H1 (cell line): ENCODE measurements around the gene ALG9. TPM values are rescaled to one million over a fixed set of nuclear protein-coding genes. Genes with fewer than 3 reads are reported as not detected.

Source experiments
- CTCF ChIA-PET: fragments of 300-600 bp; sonication (Branson Sonifier 250); formaldehyde crosslinking; loops from one replicate; lab custom pipeline; 2021; ENCODE audit not compliant: partially characterized antibody; lab: Charles Lee
- POLR2A ChIA-PET: fragments of 300-600 bp; sonication (Branson Sonifier 250); formaldehyde crosslinking; loops from one replicate; lab custom pipeline; 2021; ENCODE audit warnings: inconsistent platforms; ENCODE audit not compliant: partially characterized antibody; lab: Charles Lee
- DNase-seq, 2 experiments: peaks; one replicate each; pipeline versions ENCODE4 v3.0.0 to v3.0.0-alpha.2; 2010 to 2022; ENCODE audit warnings: low spot score in 2 of 2, low read depth in 1 of 2, mixed read lengths in 1 of 2
- FAIRE-seq: peaks from 2 replicates; lab custom pipeline; 2011; peaks lifted over from hg19 to GRCh38; lab: Jason Lieb, UNC
- H2AFZ ChIP-seq: 2 replicates; pipeline ENCODE4 v1.8.1; 2012; ENCODE audit warnings: low read length, inconsistent platforms
- H2AK5ac ChIP-seq: 2 replicates; pipeline ENCODE4 v1.6.1; 2013; ENCODE audit warnings: low read depth, low read length
- H2BK120ac ChIP-seq: replicated peaks from 2 replicates; pipeline ENCODE3; 2013; ENCODE audit warnings: low read depth, low read length, inconsistent platforms
- H2BK12ac ChIP-seq: 2 replicates; pipeline ENCODE4 v1.6.1; 2013; ENCODE audit warnings: low read depth, low read length
- H2BK15ac ChIP-seq: 2 replicates; pipeline ENCODE4 v1.6.1; 2013; ENCODE audit warnings: low read length
- H2BK20ac ChIP-seq: 2 replicates; pipeline ENCODE4 v1.6.1; 2013; ENCODE audit warnings: low read length
- H2BK5ac ChIP-seq: 2 replicates; pipeline ENCODE4 v1.6.1; 2013; ENCODE audit warnings: low read depth, low read length
- H3K14ac ChIP-seq: 2 replicates; pipeline ENCODE4 v1.6.1; 2013; ENCODE audit warnings: inconsistent platforms; ENCODE audit not compliant: insufficient read length
- H3K18ac ChIP-seq: 2 replicates; pipeline ENCODE4 v1.6.1; 2013; ENCODE audit warnings: low read length; ENCODE audit errors: extremely low read depth
- H3K23ac ChIP-seq: 2 replicates; pipeline ENCODE4 v1.6.1; 2013; ENCODE audit warnings: inconsistent platforms; ENCODE audit not compliant: insufficient read length
- H3K23me2 ChIP-seq: 2 replicates; pipeline ENCODE4 v1.6.1; 2013; ENCODE audit warnings: low read depth, low read length
- H3K27ac ChIP-seq: 2 replicates; pipeline ENCODE4 v1.6.1; 2011; ENCODE audit warnings: low read depth, low read length, inconsistent platforms
- H3K27me3 ChIP-seq, 4 experiments: replicated peaks in 1 of 4; 1 replicate in 1 of 4; 2 replicates in 3 of 4; pipeline versions ENCODE4 v1.6.1 to v1.8.1; 2011 to 2013; ENCODE audit warnings: low read length in 3 of 4, mild to moderate bottlenecking in 3 of 4, inconsistent platforms in 2 of 4, mixed read lengths in 2 of 4, moderate library complexity in 1 of 4; ENCODE audit not compliant: control insufficient read depth in 3 of 4, insufficient read depth in 3 of 4; ENCODE audit errors: extremely low read depth in 1 of 4
- H3K36me3 ChIP-seq, 4 experiments: 2 replicates each; pipeline versions ENCODE4 v1.6.1 to v1.8.1; 2011 to 2013; ENCODE audit warnings: mild to moderate bottlenecking in 4 of 4, low read length in 3 of 4, moderate library complexity in 2 of 4, control low read depth in 1 of 4, inconsistent platforms in 1 of 4; ENCODE audit not compliant: insufficient read depth in 4 of 4, control insufficient read depth in 2 of 4
- H3K4ac ChIP-seq: replicated peaks from 2 replicates; pipeline ENCODE3; 2013; ENCODE audit warnings: low read length, low read depth, mixed read lengths, inconsistent platforms; ENCODE audit not compliant: insufficient read length
- H3K4me1 ChIP-seq, 4 experiments: replicated peaks in 1 of 4; 1 replicate in 1 of 4; 2 replicates in 3 of 4; pipeline versions ENCODE4 v1.6.1 to v1.8.1; 2011 to 2013; ENCODE audit warnings: low read length in 3 of 4, inconsistent platforms in 2 of 4, mixed read lengths in 1 of 4; ENCODE audit not compliant: insufficient read depth in 4 of 4, control insufficient read depth in 3 of 4
- H3K4me2 ChIP-seq, 2 experiments: 2 replicates each; pipeline versions ENCODE4 v1.6.1 to v1.8.1; 2011 to 2013; ENCODE audit warnings: low read depth in 2 of 2, low read length in 2 of 2, control low read depth in 1 of 2, inconsistent platforms in 1 of 2, mild to moderate bottlenecking in 1 of 2; ENCODE audit not compliant: insufficient read depth in 1 of 2
- H3K4me3 ChIP-seq, 4 experiments: fragments of 200-600, 300-600 bp in 1 of 4; sonication (generic), shearing (Covaris generic), sonication (Bioruptor Twin) in 1 of 4; 2 replicates each; pipeline versions ENCODE4 v1.5.1 to v1.8.1; 2011 to 2016; ENCODE audit warnings: low read length in 4 of 4, low read depth in 3 of 4, control low read depth in 2 of 4, inconsistent platforms in 2 of 4, mild to moderate bottlenecking in 2 of 4, mixed read lengths in 1 of 4, moderate library complexity in 1 of 4; ENCODE audit not compliant: insufficient read depth in 2 of 4; ENCODE audit errors: extremely low read depth in 1 of 4
- H3K56ac ChIP-seq: replicated peaks from 2 replicates; pipeline ENCODE3; 2013; ENCODE audit warnings: low read depth, mild to moderate bottlenecking, mixed read lengths, low read length, inconsistent platforms; ENCODE audit not compliant: insufficient read length
- H3K79me1 ChIP-seq: 2 replicates; pipeline ENCODE4 v1.6.1; 2013; ENCODE audit warnings: low read depth, low read length, control low read depth
- H3K79me2 ChIP-seq, 2 experiments: 2 replicates each; pipeline versions ENCODE4 v1.6.1 to v1.8.1; 2012 to 2013; ENCODE audit warnings: low read length in 2 of 2, mild to moderate bottlenecking in 2 of 2, inconsistent platforms in 1 of 2; ENCODE audit not compliant: insufficient read depth in 2 of 2, control insufficient read depth in 1 of 2
- H3K9ac ChIP-seq, 4 experiments: replicated peaks in 1 of 4; 1 replicate in 1 of 4; 2 replicates in 3 of 4; pipeline versions ENCODE4 v1.6.1 to v1.8.1; 2011 to 2013; ENCODE audit warnings: low read depth in 3 of 4, low read length in 3 of 4, control low read depth in 2 of 4, mild to moderate bottlenecking in 2 of 4, moderate library complexity in 2 of 4, inconsistent platforms in 1 of 4; ENCODE audit errors: extremely low read depth in 1 of 4
- H3K9me3 ChIP-seq, 2 experiments: 2 replicates each; pipeline versions ENCODE4 v1.6.1 to v1.8.1; 2012 to 2013; ENCODE audit warnings: mild to moderate bottlenecking in 2 of 2, moderate library complexity in 2 of 2, control low read depth in 1 of 2, inconsistent platforms in 1 of 2, low read depth in 1 of 2, low read length in 1 of 2, mixed read lengths in 1 of 2; ENCODE audit not compliant: insufficient read depth in 2 of 2
- H4K20me1 ChIP-seq, 2 experiments: replicated peaks in 1 of 2; 2 replicates each; pipeline versions ENCODE3 to v1.8.1; 2011 to 2013; ENCODE audit warnings: inconsistent platforms in 2 of 2, low read length in 2 of 2, mild to moderate bottlenecking in 1 of 2; ENCODE audit not compliant: insufficient read depth in 2 of 2, control insufficient read depth in 1 of 2
- H4K5ac ChIP-seq: 2 replicates; pipeline ENCODE4 v1.6.1; 2013; ENCODE audit warnings: low read length, low read depth, mixed read lengths, inconsistent platforms; ENCODE audit not compliant: insufficient read length
- H4K8ac ChIP-seq: 2 replicates; pipeline ENCODE4 v1.8.0; 2013; ENCODE audit warnings: mild to moderate bottlenecking, moderate library complexity, low read length, inconsistent platforms; ENCODE audit not compliant: insufficient read depth; ENCODE audit errors: extremely low read depth
- H4K91ac ChIP-seq: replicated peaks from 2 replicates; pipeline ENCODE3; 2013; ENCODE audit warnings: low read length, mixed read lengths, inconsistent platforms; ENCODE audit not compliant: insufficient read length
- CBX8 ChIP-seq: fragments of 300-800, 300-1000 bp; sonication (generic); IDR thresholded peaks from 2 replicates; pipeline ENCODE4 v1.7.1; 2016; ENCODE audit warnings: low read depth, low read length, borderline replicate concordance
- CEBPB ChIP-seq: IDR thresholded peaks from 2 replicates; pipeline ENCODE4 v1.6.1; 2012; ENCODE audit warnings: low read depth, low read length
- HDAC2 ChIP-seq, 2 experiments: fragments of 300-600 bp in 1 of 2; sonication (generic) in 1 of 2; IDR thresholded peaks; 2 replicates each; pipeline ENCODE4 v1.6.1; 2011 to 2012; ENCODE audit warnings: low read depth in 2 of 2, low read length in 2 of 2, mild to moderate bottlenecking in 2 of 2, moderate library complexity in 2 of 2, borderline replicate concordance in 1 of 2, inconsistent platforms in 1 of 2
- NRF1 ChIP-seq: IDR thresholded peaks from 2 replicates; pipeline ENCODE4 v1.6.1; 2011; ENCODE audit warnings: mild to moderate bottlenecking, low read depth, low read length, improper control_type of control experiment
- POLR2A ChIP-seq, 2 experiments: IDR thresholded peaks; 1 replicate in 1 of 2; 2 replicates in 1 of 2; pipeline ENCODE4 v1.6.1; 2011; ENCODE audit warnings: low read depth in 2 of 2, low read length in 2 of 2, mild to moderate bottlenecking in 2 of 2; ENCODE audit errors: control extremely low read depth in 1 of 2
- POLR2AphosphoS5 ChIP-seq: IDR thresholded peaks from 2 replicates; pipeline ENCODE4 v1.6.1; 2011; ENCODE audit warnings: low read depth, low read length
- RFX5 ChIP-seq: IDR thresholded peaks from 2 replicates; pipeline ENCODE4 v1.6.1; 2011; ENCODE audit warnings: low read depth, low read length, improper control_type of control experiment, borderline replicate concordance
- TCF12 ChIP-seq: IDR thresholded peaks from 2 replicates; pipeline ENCODE4 v1.6.1; 2011; ENCODE audit warnings: low read depth, mild to moderate bottlenecking, low read length
- TEAD4 ChIP-seq: IDR thresholded peaks from 2 replicates; pipeline ENCODE4 v1.6.1; 2012; ENCODE audit warnings: low read depth, low read length, inconsistent platforms, mixed read lengths
- YY1 ChIP-seq: IDR thresholded peaks from 2 replicates; pipeline ENCODE4 v1.6.1; 2011; ENCODE audit warnings: low read depth, mild to moderate bottlenecking, low read length
- WGBS, 2 experiments: shearing (Covaris generic) in 1 of 2; methylation state at CpG; one replicate each; pipeline versions ENCODE4 v1.1.6 to v1.1.7; 2013 to 2015; ENCODE audit warnings: low lambda C conversion rate in 2 of 2, mixed read lengths in 2 of 2, inconsistent platforms in 1 of 2, low coverage in 1 of 2, missing lambda C conversion rate in 1 of 2; ENCODE audit not compliant: insufficient replicate concordance in 2 of 2, insufficient coverage in 1 of 2, insufficient read length in 1 of 2; ENCODE audit errors: extremely low coverage in 1 of 2, missing lambda C conversion rate in 1 of 2; 5-methylcytosine and 5-hydroxymethylcytosine counted together
- polyA plus RNA-seq, 7 experiments: library from polyadenylated mRNA; depleted of rRNA in 3 of 7; stranded (reverse) in 5 of 7; unstranded in 2 of 7; fragments of >200 nt in 5 of 7; fragments of 200-250 nt in 2 of 7; gene quantifications; 1 replicate in 5 of 7; 2 replicates in 1 of 7; 4 replicates in 1 of 7; pipeline versions ENCODE4 v1.2.1 to v1.2.3, GENCODE V29; 2011 to 2013; ENCODE audit warnings: missing spikeins in 2 of 7, mixed read lengths in 2 of 7
- total RNA-seq: library from RNA; stranded (reverse); fragmentation: NEBNext Ultra II Directional; extraction: Animal tissue kit (Norgen Biotek cat#: 25700); gene quantifications from 2 replicates; pipeline ENCODE4 v1.2.1, GENCODE V29; 2021
- TF ChIP-seq, protein P1 (sequence below): IDR thresholded peaks from 2 replicates; pipeline ENCODE4 v1.6.1; 2012; ENCODE audit warnings: inconsistent platforms

Gene ALG9
- total and polyA plus RNA-seq, 2 of the 8 experiments (the other 6 are each of a cell fraction or from before 2014, with no cell fraction given), result 23.5 to 24.5 TPM

DNA sequence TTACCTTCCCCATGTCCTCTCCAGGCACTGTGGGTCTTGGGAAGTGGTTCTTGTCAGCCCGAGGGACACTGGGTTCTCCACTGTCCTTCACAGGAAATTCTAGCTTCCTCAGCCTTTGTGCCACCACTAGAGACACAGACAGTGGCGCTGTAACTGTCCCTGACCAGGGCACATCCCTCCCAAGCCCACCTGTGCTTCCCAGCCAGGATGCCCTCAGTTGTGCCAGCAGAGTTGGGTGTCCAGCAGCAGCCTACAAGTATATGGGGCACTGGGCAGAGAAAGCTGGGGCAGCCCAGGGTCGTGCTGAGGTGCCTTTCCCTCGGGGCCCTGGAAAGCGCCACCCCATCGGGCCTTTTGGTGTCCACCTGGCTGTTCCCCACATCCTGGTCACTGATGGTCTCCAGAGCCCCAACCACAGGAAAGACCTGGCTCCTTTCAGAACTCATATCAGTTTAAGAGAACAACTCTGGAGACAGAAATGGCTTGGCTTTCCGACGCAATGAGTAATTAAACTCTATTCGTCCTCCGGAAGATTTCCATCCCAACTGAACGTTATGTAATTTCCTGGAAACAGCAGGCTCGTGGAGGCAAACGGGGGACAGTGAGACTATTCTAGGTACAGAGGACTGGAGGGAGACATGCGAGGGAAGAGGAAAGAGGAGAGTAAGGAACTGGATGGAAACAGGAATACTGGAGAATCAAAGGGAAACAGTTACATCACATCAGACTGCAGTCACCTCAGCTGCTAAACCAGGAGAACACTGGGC, 133.8 kb downstream of the ALG9 start:
- H3K4me2 ChIP-seq, result no peak overlapping the region
- H4K5ac ChIP-seq, result no peak overlapping the region
- H4K20me1 ChIP-seq, result peaks cover 0 to 2% of the 10 kb centered on the region in 2 experiments
- no peak overlapping the region for H2BK120ac ChIP-seq
- H3K27ac ChIP-seq, result no peak overlapping the region
- ChIA-PET CTCF (interaction anchor here (0.6 to 1.9 kb wide), 8 partner anchors 10 to 149 kb away, joined by 3 to 6 read pairs (median 3); no protein-coding TSS in a partner anchor), POLR2A (interaction anchor here (0.5 to 3.6 kb wide), 9 partner anchors 8 to 435 kb away, joined by 3 to 19 read pairs (median 4); partner anchors contain the start of gene PPP2R1B)
- H3K79me2 ChIP-seq, result no peaks in the 10 kb centered on the region
- H2BK12ac ChIP-seq, result no peak overlapping the region; the same call in 1 of the 2 replicates
- no peak overlapping the region for H3K23ac ChIP-seq
- H3K9me3 ChIP-seq, result no peaks in the 10 kb centered on the region
- H3K79me1 ChIP-seq, result 0 out of 2 replicates have a peak, but pooled peaks cover 5% of the 10 kb centered on the region
- FAIRE-seq (no peak), DNase-seq (no peak)
- no peak overlapping the region for H4K91ac ChIP-seq
- H3K36me3 ChIP-seq, result peaks cover 0 to 18% (median 9%) of the 10 kb centered on the region in 4 experiments; a peak in 5 of 8 replicates
- H3K9ac ChIP-seq, result no peak overlapping the region
- H3K56ac ChIP-seq, result no peak overlapping the region
- H2BK5ac ChIP-seq, result no peak overlapping the region; the same call in 1 of the 2 replicates
- no peak overlapping the region for H2BK15ac ChIP-seq
- H2AFZ ChIP-seq, result no peak overlapping the region
- no peak overlapping the region for H3K14ac ChIP-seq
- WGBS, 2 experiments, result 95% methylated on average over 13 of the region's 14 CpGs; no CpG with 5 or more reads in 1 of the 2 experiments
- no peak overlapping the region for H2BK20ac ChIP-seq
- no peaks in the 10 kb centered on the region for H3K23me2 ChIP-seq
- H3K18ac ChIP-seq, result no peak overlapping the region
- no peak overlapping the region for H4K8ac ChIP-seq
- no peak overlapping the region for H3K4ac ChIP-seq
- H3K27me3 ChIP-seq, result no peaks in the 10 kb centered on the region
- H3K4me1 ChIP-seq, result peaks cover 0 to 11% (median 5%) of the 10 kb centered on the region in 4 experiments; a peak in 5 of 7 replicates
- H2AK5ac ChIP-seq, result no peak overlapping the region
- H3K4me3 ChIP-seq, result no peak overlapping the region
- no peak for TF ChIP-seq TCF12
- TF ChIP-seq HDAC2 (IDR thresholded peaks at IDR 0.05; ENCODE audit: borderline replicate concordance in 1 of 2, low read depth in 2 of 2, low read length in 2 of 2), result no peak
- no peak for TF ChIP-seq TEAD4
- TF ChIP-seq POLR2AphosphoS5, result no peak
- no peak for TF ChIP-seq CEBPB
- TF ChIP-seq, protein P1, sequence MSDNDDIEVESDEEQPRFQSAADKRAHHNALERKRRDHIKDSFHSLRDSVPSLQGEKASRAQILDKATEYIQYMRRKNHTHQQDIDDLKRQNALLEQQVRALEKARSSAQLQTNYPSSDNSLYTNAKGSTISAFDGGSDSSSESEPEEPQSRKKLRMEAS, result no peak
- TF ChIP-seq CBX8, result no peak
- TF ChIP-seq NRF1, result no peak
- no peak for TF ChIP-seq YY1
- TF ChIP-seq RFX5, result no peak
- no peak for TF ChIP-seq POLR2A (IDR thresholded peaks at IDR 0.05; ENCODE audit: control extremely low read depth in 1 of 2, low read depth in 2 of 2, low read length in 2 of 2)
